ENCODE measurements around the gene SHD.
"Not testable (repeated sequence)": the region's sequence is repeated elsewhere in the genome, so short reads cannot be mapped to it uniquely, and the experiment has no call there.

SHD gene

GRCh38 chr19:4267101-4267900 is 11.8 kb upstream of the SHD start:
- no peak for DNase-seq (ENCODE audit: insufficient read length, low spot score)
- TF ChIP-seq SPI1 (IDR thresholded peaks at IDR 0.05; ENCODE audit: low read depth, low read length) (no peak), PAX5 (IDR thresholded peaks at IDR 0.05; ENCODE audit: insufficient read depth, low read length, severe bottlenecking) (no peak), POU2F2 (IDR thresholded peaks at IDR 0.05; ENCODE audit: low read depth, low read length) (no peak), TAF1 (IDR thresholded peaks at IDR 0.05; ENCODE audit: low read depth, low read length) (no peak), POLR2AphosphoS5 (IDR thresholded peaks at IDR 0.05; ENCODE audit: low read depth, low read length) (0 out of 2 replicates have a peak, but pooled peaks have one; percentile 41), POLR2A (IDR thresholded peaks at IDR 0.05; ENCODE audit: low read depth, low read length) (no peak)
- peak; percentile 76 for FAIRE-seq

- no peak for TF ChIP-seq POLR2A (IDR thresholded peaks at IDR 0.05; ENCODE audit: low read depth, low read length)
- TF ChIP-seq SPI1 (IDR thresholded peaks at IDR 0.05; ENCODE audit: low read depth, low read length), result no peak
- no peak for TF ChIP-seq POLR2AphosphoS5 (IDR thresholded peaks at IDR 0.05; ENCODE audit: low read depth, low read length)
- TF ChIP-seq PAX5 (IDR thresholded peaks at IDR 0.05; ENCODE audit: insufficient read depth, low read length, severe bottlenecking), result no peak
- no peak for TF ChIP-seq TAF1 (IDR thresholded peaks at IDR 0.05; ENCODE audit: low read depth, low read length)
- TF ChIP-seq POU2F2 (IDR thresholded peaks at IDR 0.05; ENCODE audit: low read depth, low read length), result no peak
- DNase-seq (ENCODE audit: insufficient read length, low spot score), result no peak
- FAIRE-seq, result no peak
Measured at GRCh38 chr19:4267901-4268815, 10.9 kb upstream of the SHD start.

GRCh38 chr19:4268816-4269430 is 10.1 kb upstream of the SHD start:
- TF ChIP-seq POLR2AphosphoS5 (IDR thresholded peaks at IDR 0.05; ENCODE audit: low read depth, low read length) (no peak), TAF1 (IDR thresholded peaks at IDR 0.05; ENCODE audit: low read depth, low read length) (no peak), SPI1 (IDR thresholded peaks at IDR 0.05; ENCODE audit: low read depth, low read length) (no peak), PAX5 (IDR thresholded peaks at IDR 0.05; ENCODE audit: insufficient read depth, low read length, severe bottlenecking) (no peak), POLR2A (IDR thresholded peaks at IDR 0.05; ENCODE audit: low read depth, low read length) (no peak), POU2F2 (IDR thresholded peaks at IDR 0.05; ENCODE audit: low read depth, low read length) (no peak)
- DNase-seq (ENCODE audit: insufficient read length, low spot score) (no peak), FAIRE-seq (no peak)

- no peak for TF ChIP-seq POLR2A (IDR thresholded peaks at IDR 0.05; ENCODE audit: low read depth, low read length)
- TF ChIP-seq PAX5 (IDR thresholded peaks at IDR 0.05; ENCODE audit: insufficient read depth, low read length, severe bottlenecking), result no peak
- TF ChIP-seq POU2F2 (IDR thresholded peaks at IDR 0.05; ENCODE audit: low read depth, low read length), result no peak
- FAIRE-seq (no peak), DNase-seq (ENCODE audit: insufficient read length, low spot score) (no peak)
Measured at GRCh38 chr19:4272894-4273293, 6.2 kb upstream of the SHD start.

GRCh38 chr19:4274321-4274686 is 4.8 kb upstream of the SHD start:
- FAIRE-seq; DNase-seq (ENCODE audit: insufficient read length, low spot score): not testable (repeated sequence)

- TF ChIP-seq TAF1 (IDR thresholded peaks at IDR 0.05; ENCODE audit: low read depth, low read length) (no peak), PAX5 (IDR thresholded peaks at IDR 0.05; ENCODE audit: insufficient read depth, low read length, severe bottlenecking) (no peak), POLR2AphosphoS5 (IDR thresholded peaks at IDR 0.05; ENCODE audit: low read depth, low read length) (no peak), POLR2A (IDR thresholded peaks at IDR 0.05; ENCODE audit: low read depth, low read length) (no peak), SPI1 (IDR thresholded peaks at IDR 0.05; ENCODE audit: low read depth, low read length) (no peak), POU2F2 (IDR thresholded peaks at IDR 0.05; ENCODE audit: low read depth, low read length) (no peak)
- no peak for DNase-seq (ENCODE audit: insufficient read length, low spot score)
- no peak for FAIRE-seq
Measured at GRCh38 chr19:4277191-4277696, 1.8 kb upstream of the SHD start.

GRCh38 chr19:4278010-4278409 is 1.1 kb upstream of the SHD start:
- no peak for FAIRE-seq
- DNase-seq (ENCODE audit: insufficient read length, low spot score), result no peak
- TF ChIP-seq POU2F2 (IDR thresholded peaks at IDR 0.05; ENCODE audit: low read depth, low read length) (no peak), POLR2A (IDR thresholded peaks at IDR 0.05; ENCODE audit: low read depth, low read length) (no peak), PAX5 (IDR thresholded peaks at IDR 0.05; ENCODE audit: insufficient read depth, low read length, severe bottlenecking) (no peak), SPI1 (IDR thresholded peaks at IDR 0.05; ENCODE audit: low read depth, low read length) (no peak)

GRCh38 chr19:4279267-4279529 is 132 bp downstream of the SHD start:
- FAIRE-seq (no peak), DNase-seq (ENCODE audit: insufficient read length, low spot score) (no peak)
- TF ChIP-seq POLR2AphosphoS5 (IDR thresholded peaks at IDR 0.05; ENCODE audit: low read depth, low read length), result no peak
- TF ChIP-seq POLR2A (IDR thresholded peaks at IDR 0.05; ENCODE audit: low read depth, low read length), result no peak
- no peak for TF ChIP-seq TAF1 (IDR thresholded peaks at IDR 0.05; ENCODE audit: low read depth, low read length)
- no peak for TF ChIP-seq PAX5 (IDR thresholded peaks at IDR 0.05; ENCODE audit: insufficient read depth, low read length, severe bottlenecking)
- TF ChIP-seq SPI1 (IDR thresholded peaks at IDR 0.05; ENCODE audit: low read depth, low read length), result no peak
- TF ChIP-seq POU2F2 (IDR thresholded peaks at IDR 0.05; ENCODE audit: low read depth, low read length), result no peak

- DNase-seq (ENCODE audit: insufficient read length, low spot score) (no peak), FAIRE-seq (no peak)
- TF ChIP-seq POLR2AphosphoS5 (IDR thresholded peaks at IDR 0.05; ENCODE audit: low read depth, low read length) (no peak), PAX5 (IDR thresholded peaks at IDR 0.05; ENCODE audit: insufficient read depth, low read length, severe bottlenecking) (no peak), POU2F2 (IDR thresholded peaks at IDR 0.05; ENCODE audit: low read depth, low read length) (no peak), TAF1 (IDR thresholded peaks at IDR 0.05; ENCODE audit: low read depth, low read length) (no peak), POLR2A (IDR thresholded peaks at IDR 0.05; ENCODE audit: low read depth, low read length) (no peak), SPI1 (IDR thresholded peaks at IDR 0.05; ENCODE audit: low read depth, low read length) (no peak)
Measured at GRCh38 chr19:4279530-4280422, 710 bp downstream of the SHD start.

Data from GM12891 (cell line).